Fibroblast of skin of right biceps (primary cell): ENCODE data around the gene CDK5R2.

Source experiments
- DNase-seq: peaks from one replicate; pipeline ENCODE4 v3.0.0-alpha.2; 2013

The CDK5R2 gene

DNA sequence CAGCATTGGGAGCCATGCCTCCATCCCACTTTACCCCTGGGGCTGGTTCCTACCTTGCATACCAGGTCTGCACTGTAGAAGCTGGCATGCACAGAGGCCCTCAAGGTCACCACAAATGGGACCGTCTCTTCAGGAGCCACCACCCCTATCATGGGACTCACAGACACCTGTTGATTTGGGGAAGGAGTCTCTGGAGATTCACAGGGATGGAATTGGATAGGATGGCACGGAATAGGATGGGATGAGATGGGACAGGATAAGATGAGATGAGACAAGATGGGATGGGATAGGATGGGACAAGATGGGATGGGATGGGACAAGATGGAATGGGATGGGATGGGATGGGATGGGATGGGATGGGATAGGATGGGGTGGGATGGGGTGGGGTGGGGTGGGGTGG lies 49.8 kb downstream of the CDK5R2 start:
- DNase-seq = no peak

DNA sequence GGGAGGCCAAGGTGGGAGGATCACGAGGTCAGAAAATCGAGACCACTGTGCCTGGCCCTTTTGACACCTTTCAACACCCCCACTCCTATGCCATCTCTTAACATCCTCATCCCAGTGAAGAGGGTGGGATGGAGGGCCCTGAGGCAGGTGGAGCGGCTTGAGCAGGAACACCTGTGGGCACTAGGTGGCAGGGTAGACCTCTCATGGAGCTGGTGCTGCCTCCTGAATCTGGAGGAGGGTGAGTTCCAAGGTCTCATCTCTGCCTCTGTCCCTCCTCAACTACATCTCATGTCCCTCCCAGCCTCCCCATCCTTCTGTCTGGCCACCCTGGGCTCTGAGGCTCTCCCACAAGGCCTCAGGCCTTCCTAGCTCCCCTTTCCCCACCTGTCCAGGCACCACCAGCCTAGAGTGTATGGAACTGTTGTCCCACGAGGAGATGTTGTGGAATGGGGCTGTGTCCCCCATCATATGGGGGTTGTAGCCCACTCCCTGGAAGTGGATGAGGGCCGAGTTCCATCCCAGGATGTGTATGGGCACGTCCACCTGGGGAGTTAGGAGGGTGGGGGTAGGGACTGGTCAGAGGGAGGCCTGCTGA lies 50.8 kb downstream of the CDK5R2 start:
- DNase-seq = no peak

DNA sequence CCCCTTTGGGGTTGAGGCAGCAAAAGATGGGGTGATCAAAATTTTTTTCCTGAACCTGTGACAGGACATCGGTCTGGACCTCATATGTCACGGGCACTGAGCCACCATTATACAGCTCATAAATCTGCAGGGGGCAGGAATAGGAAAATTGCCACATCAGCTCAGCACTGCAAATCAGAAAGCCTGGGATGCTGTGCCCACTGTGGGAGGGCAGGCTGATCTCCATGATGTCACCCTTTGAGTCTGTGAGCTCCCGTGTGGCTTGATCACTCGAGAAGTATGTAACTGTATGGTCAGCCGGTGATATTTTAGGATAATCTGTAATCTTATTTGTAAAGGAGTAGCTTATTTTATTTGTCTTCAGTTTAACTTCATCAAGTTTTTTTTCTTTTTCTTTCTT lies 51.4 kb downstream of the CDK5R2 start:
- no peak for DNase-seq
